ENCODE data around the gene SLC26A6. TPM values are rescaled to one million over a fixed set of nuclear protein-coding genes. Genes with fewer than 3 reads are reported as not detected.
A peak's percentile ranks its signal among the peaks of the same experiment; 100 is the strongest.

The SLC26A6 gene
- total and polyA plus RNA-seq, 2 of the 13 experiments (the other 11 are each of a cell fraction or from before 2014, with no cell fraction given): 40.7 to 184 TPM

DNA sequence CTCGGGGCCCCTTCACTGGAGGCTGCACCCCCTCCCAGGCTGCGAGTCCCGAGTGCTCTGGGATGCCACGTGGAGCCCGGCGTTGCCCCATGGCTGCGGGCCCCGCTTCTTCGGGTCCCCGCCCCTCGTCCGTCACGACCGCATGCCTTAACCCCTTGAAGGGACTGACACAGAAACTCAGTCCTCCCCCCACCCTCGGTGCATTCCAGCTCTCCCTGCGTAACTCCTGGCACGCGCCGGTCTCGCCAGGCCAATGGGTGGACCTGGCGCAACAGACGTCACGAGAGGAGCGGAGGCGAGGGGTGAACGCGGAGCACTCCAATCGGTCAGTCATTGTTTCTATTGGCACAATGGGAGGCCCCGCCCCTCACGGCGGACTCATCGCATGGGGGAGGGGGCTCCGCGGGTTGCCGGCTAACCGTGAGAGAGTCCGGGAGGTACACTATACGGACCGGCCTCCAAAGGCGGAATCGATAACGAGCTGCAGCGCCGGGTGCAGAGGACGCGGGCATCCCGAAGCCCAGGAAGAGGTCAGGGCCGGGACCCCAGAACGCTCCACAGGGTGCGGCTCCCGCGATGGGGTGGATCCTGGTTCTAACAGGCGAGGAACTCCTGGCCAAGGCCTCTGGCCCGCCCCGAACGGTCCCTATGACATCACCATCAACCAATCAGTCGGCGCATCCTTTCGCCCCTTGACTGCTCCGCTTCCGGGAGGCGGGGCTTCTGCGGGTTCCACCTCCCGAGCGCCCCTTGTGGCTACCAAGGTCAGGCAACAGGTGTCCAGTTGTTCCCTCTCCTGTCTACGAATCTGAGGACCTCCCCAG lies 28.4 kb upstream of the SLC26A6 start (continued):
- TF ChIP-seq, protein P1, sequence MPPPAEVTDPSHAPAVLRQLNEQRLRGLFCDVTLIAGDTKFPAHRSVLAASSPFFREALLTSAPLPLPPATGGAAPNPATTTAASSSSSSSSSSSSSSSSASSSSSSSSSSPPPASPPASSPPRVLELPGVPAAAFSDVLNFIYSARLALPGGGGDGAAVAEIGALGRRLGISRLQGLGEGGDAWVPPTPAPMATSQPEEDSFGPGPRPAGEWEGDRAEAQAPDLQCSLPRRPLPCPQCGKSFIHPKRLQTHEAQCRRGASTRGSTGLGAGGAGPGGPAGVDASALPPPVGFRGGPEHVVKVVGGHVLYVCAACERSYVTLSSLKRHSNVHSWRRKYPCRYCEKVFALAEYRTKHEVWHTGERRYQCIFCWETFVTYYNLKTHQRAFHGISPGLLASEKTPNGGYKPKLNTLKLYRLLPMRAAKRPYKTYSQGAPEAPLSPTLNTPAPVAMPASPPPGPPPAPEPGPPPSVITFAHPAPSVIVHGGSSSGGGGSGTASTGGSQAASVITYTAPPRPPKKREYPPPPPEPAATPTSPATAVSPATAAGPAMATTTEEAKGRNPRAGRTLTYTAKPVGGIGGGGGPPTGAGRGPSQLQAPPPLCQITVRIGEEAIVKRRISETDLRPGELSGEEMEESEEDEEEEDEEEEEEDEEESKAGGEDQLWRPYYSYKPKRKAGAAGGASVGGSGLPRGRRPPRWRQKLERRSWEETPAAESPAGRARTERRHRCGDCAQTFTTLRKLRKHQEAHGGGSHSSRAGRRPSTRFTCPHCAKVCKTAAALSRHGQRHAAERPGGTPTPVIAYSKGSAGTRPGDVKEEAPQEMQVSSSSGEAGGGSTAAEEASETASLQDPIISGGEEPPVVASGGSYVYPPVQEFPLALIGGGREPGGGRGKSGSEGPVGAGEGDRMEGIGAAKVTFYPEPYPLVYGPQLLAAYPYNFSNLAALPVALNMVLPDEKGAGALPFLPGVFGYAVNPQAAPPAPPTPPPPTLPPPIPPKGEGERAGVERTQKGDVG (CRISPR knock-in tag; IDR thresholded peaks at IDR 0.05; ENCODE audit: borderline replicate concordance): peak; percentile 53; the same call in 1 of the 2 replicates
- TF ChIP-seq ZSCAN9 (CRISPR knock-in tag; IDR thresholded peaks at IDR 0.05; ENCODE audit: borderline replicate concordance) (no peak), ZNF577 (CRISPR knock-in tag; IDR thresholded peaks at IDR 0.05; ENCODE audit: borderline replicate concordance, low read depth) (no peak), TCF12 (IDR thresholded peaks at IDR 0.05) (no peak), TCF12 (CRISPR knock-in tag; IDR thresholded peaks at IDR 0.05) (no peak), MTA1 (CRISPR knock-in tag; IDR thresholded peaks at IDR 0.05; ENCODE audit: borderline replicate concordance) (peak; percentile 83; the same call in 1 of the 2 replicates), FOSL2 (CRISPR knock-in tag; IDR thresholded peaks at IDR 0.05) (peak; percentile 60; the same call in 1 of the 2 replicates), ZNF619 (CRISPR knock-in tag; IDR thresholded peaks at IDR 0.05) (peak; percentile 84; the same call in 1 of the 2 replicates), SNAI1 (CRISPR knock-in tag; IDR thresholded peaks at IDR 0.05; ENCODE audit: borderline replicate concordance) (0 out of 2 replicates have a peak, but pooled peaks have one; percentile 20), KDM6A (CRISPR knock-in tag; IDR thresholded peaks at IDR 0.05; ENCODE audit: low read depth) (no peak), CAMTA2 (CRISPR knock-in tag; IDR thresholded peaks at IDR 0.05; ENCODE audit: borderline replicate concordance) (no peak), KDM5B (CRISPR knock-in tag; IDR thresholded peaks at IDR 0.05; ENCODE audit: borderline replicate concordance) (peak; percentile 79; the same call in 1 of the 2 replicates), ZNF598 (CRISPR knock-in tag; IDR thresholded peaks at IDR 0.05; ENCODE audit: borderline replicate concordance) (peak; percentile 88; the same call in 1 of the 2 replicates), ZMYM2 (CRISPR knock-in tag; IDR thresholded peaks at IDR 0.05) (0 out of 2 replicates have a peak, but pooled peaks have one; percentile 9), SSRP1 (CRISPR knock-in tag; IDR thresholded peaks at IDR 0.05) (no peak), KDM2A (CRISPR knock-in tag; IDR thresholded peaks at IDR 0.05; ENCODE audit: borderline replicate concordance, low read depth) (peak; percentile 99), MEIS2 (CRISPR knock-in tag; IDR thresholded peaks at IDR 0.05) (peak; percentile 57; the same call in 1 of the 2 replicates), SOX6 (IDR thresholded peaks at IDR 0.05) (no peak), SOX6 (CRISPR knock-in tag; IDR thresholded peaks at IDR 0.05) (peak; percentile 97), JARID2 (CRISPR knock-in tag; IDR thresholded peaks at IDR 0.05; ENCODE audit: insufficient replicate concordance) (no peak), TRIM24 (CRISPR knock-in tag; IDR thresholded peaks at IDR 0.05) (no peak), SNRNP70 (IDR thresholded peaks at IDR 0.05; ENCODE audit: low read depth, low read length) (no peak)
- TF ChIP-seq, protein P2, sequence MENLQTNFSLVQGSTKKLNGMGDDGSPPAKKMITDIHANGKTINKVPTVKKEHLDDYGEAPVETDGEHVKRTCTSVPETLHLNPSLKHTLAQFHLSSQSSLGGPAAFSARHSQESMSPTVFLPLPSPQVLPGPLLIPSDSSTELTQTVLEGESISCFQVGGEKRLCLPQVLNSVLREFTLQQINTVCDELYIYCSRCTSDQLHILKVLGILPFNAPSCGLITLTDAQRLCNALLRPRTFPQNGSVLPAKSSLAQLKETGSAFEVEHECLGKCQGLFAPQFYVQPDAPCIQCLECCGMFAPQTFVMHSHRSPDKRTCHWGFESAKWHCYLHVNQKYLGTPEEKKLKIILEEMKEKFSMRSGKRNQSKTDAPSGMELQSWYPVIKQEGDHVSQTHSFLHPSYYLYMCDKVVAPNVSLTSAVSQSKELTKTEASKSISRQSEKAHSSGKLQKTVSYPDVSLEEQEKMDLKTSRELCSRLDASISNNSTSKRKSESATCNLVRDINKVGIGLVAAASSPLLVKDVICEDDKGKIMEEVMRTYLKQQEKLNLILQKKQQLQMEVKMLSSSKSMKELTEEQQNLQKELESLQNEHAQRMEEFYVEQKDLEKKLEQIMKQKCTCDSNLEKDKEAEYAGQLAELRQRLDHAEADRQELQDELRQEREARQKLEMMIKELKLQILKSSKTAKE (CRISPR knock-in tag; IDR thresholded peaks at IDR 0.05; ENCODE audit: borderline replicate concordance): peak; percentile 63
- TF ChIP-seq, protein P3, sequence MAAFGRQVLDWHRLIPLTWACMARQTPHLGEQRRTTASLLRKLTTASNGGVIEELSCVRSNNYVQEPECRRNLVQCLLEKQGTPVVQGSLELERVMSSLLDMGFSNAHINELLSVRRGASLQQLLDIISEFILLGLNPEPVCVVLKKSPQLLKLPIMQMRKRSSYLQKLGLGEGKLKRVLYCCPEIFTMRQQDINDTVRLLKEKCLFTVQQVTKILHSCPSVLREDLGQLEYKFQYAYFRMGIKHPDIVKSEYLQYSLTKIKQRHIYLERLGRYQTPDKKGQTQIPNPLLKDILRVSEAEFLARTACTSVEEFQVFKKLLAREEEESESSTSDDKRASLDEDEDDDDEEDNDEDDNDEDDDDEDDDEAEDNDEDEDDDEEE (CRISPR knock-in tag; IDR thresholded peaks at IDR 0.05): peak; percentile 96

Measured in HepG2 (cell line).